ENCODE measurements around the gene DAAM2.

DAAM2 gene

GRCh38 chr6:39924283-39924682, 132.1 kb downstream of the DAAM2 start:
- no peak for FAIRE-seq

GRCh38 chr6:39925191-39925930, 133.2 kb downstream of the DAAM2 start:
- FAIRE-seq (no peak), DNase-seq (ENCODE audit: insufficient read length, low spot score) (no peak)

More at GRCh38 chr6:39924283-39924682, 132.1 kb downstream of the DAAM2 start:
- DNase-seq (ENCODE audit: insufficient read length, low spot score): no peak

GRCh38 chr6:39925931-39926290, 133.7 kb downstream of the DAAM2 start:
- FAIRE-seq: no peak
- no peak for DNase-seq (ENCODE audit: insufficient read length, low spot score)

GRCh38 chr6:39926668-39927067, 134.5 kb downstream of the DAAM2 start:
- FAIRE-seq (no peak), DNase-seq (ENCODE audit: insufficient read length, low spot score) (no peak)

GRCh38 chr6:39927159-39927558, 135.0 kb downstream of the DAAM2 start:
- FAIRE-seq (no peak), DNase-seq (ENCODE audit: insufficient read length, low spot score) (peak; percentile 60)

GRCh38 chr6:39929039-39929732, 137.0 kb downstream of the DAAM2 start:
- DNase-seq (ENCODE audit: insufficient read length, low spot score) (no peak), FAIRE-seq (no peak)

GRCh38 chr6:39929733-39930461, 137.7 kb downstream of the DAAM2 start:
- DNase-seq (ENCODE audit: insufficient read length, low spot score) (no peak), FAIRE-seq (no peak)

- no peak for DNase-seq (ENCODE audit: insufficient read length, low spot score)
- no peak for FAIRE-seq
Observed at GRCh38 chr6:39930540-39930939, 138.4 kb downstream of the DAAM2 start.

GRCh38 chr6:39931607-39932006, 139.4 kb downstream of the DAAM2 start:
- FAIRE-seq (no peak), DNase-seq (ENCODE audit: insufficient read length, low spot score) (no peak)

- no peak for FAIRE-seq
- DNase-seq (ENCODE audit: insufficient read length, low spot score): no peak
Observed at GRCh38 chr6:39932386-39932910, 140.3 kb downstream of the DAAM2 start.

GRCh38 chr6:39933669-39934130, 141.5 kb downstream of the DAAM2 start:
- no peak for DNase-seq (ENCODE audit: insufficient read length, low spot score)
- no peak for FAIRE-seq

- DNase-seq (ENCODE audit: insufficient read length, low spot score): peak; percentile 79
- peak; percentile 90 for FAIRE-seq
Observed at GRCh38 chr6:39934131-39934757, 142.1 kb downstream of the DAAM2 start, which contains the start of gene MOCS1. MOCS1 (minus strand) TSS chr6:39934462; CDS start chr6:39934417, 45 bp downstream.

GRCh38 chr6:39935241-39935640, 143.1 kb downstream of the DAAM2 start:
- FAIRE-seq: no peak
- no peak for DNase-seq (ENCODE audit: insufficient read length, low spot score)

- FAIRE-seq: no peak
- no peak for DNase-seq (ENCODE audit: insufficient read length, low spot score)
Observed at GRCh38 chr6:39936857-39937256, 144.7 kb downstream of the DAAM2 start.

GRCh38 chr6:39937686-39938333, 145.6 kb downstream of the DAAM2 start:
- FAIRE-seq: no peak

GRCh38 chr6:39938773-39939654, 146.8 kb downstream of the DAAM2 start:
- FAIRE-seq (no peak), DNase-seq (ENCODE audit: insufficient read length, low spot score) (no peak)

More at GRCh38 chr6:39937686-39938333, 145.6 kb downstream of the DAAM2 start:
- DNase-seq (ENCODE audit: insufficient read length, low spot score): no peak

GRCh38 chr6:39941138-39941537, 149.0 kb downstream of the DAAM2 start:
- no peak for FAIRE-seq
- DNase-seq (ENCODE audit: insufficient read length, low spot score): no peak

GRCh38 chr6:39941820-39942219, 149.6 kb downstream of the DAAM2 start:
- FAIRE-seq (no peak), DNase-seq (ENCODE audit: insufficient read length, low spot score) (no peak)

GRCh38 chr6:39942903-39943580, 150.9 kb downstream of the DAAM2 start:
- DNase-seq (ENCODE audit: insufficient read length, low spot score): no peak
- no peak for FAIRE-seq
